Midbrain (tissue), 1 donor: ENCODE measurements around the gene GTF3C5.
"Not testable (repeated sequence)": the region's sequence is repeated elsewhere in the genome, so short reads cannot be mapped to it uniquely, and the experiment has no call there.

Experiments used
- DNase-seq: peaks from one replicate; lab custom pipeline; 2025; lab: John Stamatoyannopoulos, UW

Gene GTF3C5

DNA sequence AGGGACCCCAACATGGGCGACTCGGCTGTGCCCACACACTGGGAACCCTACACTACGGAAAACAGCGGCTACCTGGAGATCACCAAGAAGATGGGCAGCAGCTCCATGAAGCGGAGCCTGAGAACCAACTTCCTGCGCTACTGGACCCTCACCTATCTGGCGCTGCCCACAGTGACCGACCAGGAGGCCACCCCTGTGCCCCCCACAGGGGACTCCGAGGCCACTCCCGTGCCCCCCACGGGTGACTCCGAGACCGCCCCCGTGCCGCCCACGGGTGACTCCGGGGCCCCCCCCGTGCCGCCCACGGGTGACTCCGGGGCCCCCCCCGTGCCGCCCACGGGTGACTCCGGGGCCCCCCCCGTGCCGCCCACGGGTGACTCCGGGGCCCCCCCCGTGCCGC lies 40.2 kb downstream of the GTF3C5 start:
- not testable (repeated sequence) for DNase-seq

DNA sequence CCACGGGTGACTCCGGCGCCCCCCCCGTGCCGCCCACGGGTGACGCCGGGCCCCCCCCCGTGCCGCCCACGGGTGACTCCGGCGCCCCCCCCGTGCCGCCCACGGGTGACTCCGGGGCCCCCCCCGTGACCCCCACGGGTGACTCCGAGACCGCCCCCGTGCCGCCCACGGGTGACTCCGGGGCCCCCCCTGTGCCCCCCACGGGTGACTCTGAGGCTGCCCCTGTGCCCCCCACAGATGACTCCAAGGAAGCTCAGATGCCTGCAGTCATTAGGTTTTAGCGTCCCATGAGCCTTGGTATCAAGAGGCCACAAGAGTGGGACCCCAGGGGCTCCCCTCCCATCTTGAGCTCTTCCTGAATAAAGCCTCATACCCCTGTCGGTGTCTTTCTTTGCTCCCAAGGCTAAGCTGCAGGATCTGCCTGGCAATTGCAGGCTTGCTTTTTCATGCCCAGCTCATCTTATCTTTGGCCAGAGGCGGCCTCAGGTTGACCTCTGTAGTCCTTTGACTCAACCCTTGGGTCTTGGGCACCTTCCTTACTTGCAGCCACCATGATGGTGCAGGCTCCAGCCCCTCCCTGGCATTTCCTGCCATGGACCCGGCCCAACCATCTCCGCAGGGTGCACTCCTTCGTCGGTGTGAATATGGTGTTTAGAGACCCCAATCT lies 40.8 kb downstream of the GTF3C5 start:
- no peak for DNase-seq

DNA sequence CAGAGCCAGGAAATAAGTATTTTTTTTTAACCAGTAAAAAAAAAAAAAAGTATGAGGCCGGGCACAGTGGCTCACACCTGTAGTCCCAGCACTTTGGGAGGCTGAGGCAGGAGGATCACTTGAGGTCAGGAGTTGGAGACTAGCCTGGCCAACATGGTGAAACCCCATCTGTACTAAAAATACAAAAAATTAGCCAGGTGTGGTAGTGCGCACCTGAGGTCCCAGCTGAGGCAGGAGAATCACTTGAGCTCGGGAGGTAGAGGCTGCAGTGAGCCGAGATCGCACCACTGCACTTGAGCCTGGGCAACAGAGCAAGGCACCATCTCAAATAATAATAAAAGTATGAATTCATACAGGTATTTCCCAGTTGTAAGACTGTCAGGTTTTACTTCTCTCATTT lies 41.4 kb downstream of the GTF3C5 start:
- DNase-seq: not testable (repeated sequence)

DNA sequence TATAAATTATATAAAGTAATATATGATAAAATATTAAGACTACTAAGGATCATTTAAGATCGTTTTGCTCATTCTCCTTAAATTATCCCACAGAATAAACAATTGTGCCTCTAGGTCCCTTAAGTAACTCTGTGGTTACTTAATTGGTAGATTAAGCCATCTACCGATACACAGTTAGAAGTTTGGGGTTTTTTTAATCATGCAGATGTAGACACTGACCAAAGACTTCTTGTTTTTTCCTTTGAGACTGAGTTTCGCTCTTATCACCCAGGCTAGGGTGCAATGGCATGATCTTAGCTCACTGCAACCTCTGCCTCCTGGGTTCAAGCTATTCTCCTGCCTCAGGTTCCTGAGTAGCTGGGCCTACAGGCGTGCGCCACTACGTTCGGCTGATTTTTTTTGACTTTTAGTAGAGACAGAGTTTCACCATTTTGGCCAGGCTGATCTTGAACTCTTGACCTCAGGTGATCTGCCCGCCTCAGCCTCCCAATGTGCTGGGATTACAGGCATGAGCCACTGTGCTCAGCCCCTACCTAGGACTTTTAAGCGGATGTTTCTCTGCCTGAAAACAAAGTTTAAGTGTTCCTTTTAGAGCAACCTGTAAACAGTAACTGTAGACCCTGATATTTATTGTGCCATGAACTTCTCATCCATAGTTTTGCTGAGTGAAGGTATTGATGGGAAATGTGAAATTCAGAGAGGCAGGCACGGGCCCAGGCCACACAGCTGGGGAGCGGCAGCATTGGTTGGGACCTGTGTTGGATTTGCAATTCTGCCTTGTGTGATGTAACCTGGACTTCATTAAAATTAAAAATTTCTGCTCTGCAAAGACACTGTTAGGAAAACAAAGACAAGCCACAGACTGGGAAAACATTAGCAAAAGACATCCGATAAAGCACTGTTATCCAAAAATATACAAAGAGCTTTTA lies 42.6 kb downstream of the GTF3C5 start:
- DNase-seq: no peak

DNA sequence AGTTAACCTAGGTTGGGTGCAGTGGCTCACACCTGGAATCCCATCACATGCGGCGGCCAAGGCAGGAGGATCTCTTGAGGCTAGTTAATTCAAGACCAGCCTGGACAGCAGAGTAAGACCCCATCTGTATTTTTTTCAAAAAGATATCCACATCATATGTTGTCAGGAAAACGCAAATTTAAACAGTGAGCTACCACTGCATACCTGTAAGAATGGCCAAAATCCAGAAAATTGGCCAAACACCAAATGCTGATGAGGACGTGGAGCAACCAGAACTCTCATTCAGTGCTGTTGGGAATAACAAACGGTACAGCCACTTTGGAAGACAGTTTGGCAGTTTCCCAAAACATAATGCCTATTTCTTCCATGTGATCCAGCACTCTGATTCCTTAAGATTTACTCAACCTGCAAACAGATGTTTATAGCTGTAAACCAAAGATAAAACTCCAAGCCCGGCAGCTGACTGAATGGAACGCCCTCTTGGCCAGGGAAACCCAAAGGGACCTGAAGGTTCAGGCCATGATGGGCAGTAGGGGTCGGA lies 43.4 kb downstream of the GTF3C5 start:
- DNase-seq: no peak

DNA sequence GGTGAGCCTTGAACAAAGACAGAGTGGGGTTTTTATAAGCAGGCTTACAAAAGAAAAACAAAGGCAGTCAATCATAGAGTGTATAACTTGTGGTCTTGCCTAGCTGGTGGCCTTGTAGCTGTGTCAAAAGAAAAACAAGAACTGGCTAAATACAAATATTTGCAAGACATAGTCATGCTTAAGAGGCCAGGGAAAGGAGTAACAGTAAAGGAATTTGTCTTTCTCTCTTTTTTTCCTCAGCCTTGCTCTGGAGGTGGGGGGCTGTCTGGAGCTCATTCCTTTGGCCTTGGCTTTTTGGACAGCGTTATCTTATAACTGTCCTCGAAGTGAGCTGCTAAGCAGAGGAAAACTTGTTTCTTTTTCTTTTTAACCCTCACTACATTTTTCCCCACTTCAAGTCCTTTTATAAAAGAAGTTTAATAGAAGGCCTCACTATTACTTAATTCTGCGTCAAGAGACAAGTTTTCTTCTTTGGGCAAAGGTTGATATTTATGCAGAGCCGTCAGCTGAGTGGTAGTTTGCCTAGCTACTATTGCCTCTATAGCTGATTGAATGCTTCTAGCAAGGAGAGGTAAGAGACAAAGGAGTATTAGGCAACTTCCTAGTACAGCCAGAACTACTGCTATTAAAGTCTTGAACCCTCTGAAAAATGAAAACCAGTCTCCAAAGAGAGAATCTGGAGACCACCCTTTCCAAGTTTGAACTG lies 45.3 kb downstream of the GTF3C5 start:
- no peak for DNase-seq

DNA sequence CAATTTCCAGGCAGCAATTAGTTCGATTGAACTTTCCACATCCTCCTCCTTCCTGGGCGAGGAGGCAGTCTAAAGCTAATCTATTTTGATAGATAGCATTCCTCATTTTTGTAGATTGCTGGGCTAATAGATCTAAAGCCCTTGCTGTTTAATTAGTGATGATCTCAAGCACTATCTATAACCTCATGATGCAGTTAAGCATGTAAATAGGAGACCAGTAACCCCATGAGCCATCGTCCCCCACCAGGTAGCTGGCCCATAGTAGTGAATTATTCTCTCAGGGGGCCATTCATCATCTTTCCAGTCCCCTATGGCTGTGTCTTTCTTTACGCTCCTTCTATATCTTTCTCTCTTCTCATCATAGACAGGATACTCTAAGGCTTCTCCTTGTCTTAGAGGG lies 45.9 kb downstream of the GTF3C5 start:
- no peak for DNase-seq

DNA sequence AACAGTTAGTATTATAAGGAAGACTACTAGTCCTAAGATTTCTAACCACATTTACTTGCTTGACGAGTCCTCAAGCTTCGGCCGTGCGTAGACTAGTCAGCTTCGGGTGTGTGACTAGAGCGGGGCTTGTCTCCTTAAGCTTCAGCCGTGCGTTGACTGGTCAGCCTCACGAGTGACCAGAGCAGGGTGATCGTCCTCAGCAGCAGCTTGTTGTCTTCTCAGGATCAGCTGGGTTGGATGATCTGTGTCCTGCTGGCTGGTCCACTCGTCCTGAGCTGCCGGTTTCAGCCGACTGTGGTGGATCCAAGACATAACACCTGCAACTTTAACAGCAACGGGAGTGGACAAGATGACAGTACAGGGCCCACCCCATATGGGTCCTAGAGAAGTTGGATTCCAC lies 47.7 kb downstream of the GTF3C5 start:
- no peak for DNase-seq

DNA sequence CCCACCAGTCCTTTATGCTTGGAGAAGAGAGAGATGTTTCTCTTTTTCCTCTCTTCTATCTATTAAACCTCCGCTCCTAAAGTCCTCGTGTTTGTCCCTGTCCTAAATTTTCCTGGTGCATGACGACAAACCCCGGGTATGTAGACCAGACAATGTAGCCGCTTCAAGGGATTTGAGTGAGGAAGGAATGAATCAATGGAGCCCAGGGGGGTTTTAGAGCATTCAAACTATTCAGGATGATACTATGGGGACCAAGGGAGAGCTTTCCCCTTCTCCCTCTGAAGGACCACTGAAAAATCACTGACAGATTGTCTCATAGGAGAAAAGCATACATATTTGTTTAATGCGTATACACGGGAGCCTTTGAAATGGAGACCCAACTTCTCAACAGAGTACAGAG lies 49.4 kb downstream of the GTF3C5 start:
- no peak for DNase-seq

DNA sequence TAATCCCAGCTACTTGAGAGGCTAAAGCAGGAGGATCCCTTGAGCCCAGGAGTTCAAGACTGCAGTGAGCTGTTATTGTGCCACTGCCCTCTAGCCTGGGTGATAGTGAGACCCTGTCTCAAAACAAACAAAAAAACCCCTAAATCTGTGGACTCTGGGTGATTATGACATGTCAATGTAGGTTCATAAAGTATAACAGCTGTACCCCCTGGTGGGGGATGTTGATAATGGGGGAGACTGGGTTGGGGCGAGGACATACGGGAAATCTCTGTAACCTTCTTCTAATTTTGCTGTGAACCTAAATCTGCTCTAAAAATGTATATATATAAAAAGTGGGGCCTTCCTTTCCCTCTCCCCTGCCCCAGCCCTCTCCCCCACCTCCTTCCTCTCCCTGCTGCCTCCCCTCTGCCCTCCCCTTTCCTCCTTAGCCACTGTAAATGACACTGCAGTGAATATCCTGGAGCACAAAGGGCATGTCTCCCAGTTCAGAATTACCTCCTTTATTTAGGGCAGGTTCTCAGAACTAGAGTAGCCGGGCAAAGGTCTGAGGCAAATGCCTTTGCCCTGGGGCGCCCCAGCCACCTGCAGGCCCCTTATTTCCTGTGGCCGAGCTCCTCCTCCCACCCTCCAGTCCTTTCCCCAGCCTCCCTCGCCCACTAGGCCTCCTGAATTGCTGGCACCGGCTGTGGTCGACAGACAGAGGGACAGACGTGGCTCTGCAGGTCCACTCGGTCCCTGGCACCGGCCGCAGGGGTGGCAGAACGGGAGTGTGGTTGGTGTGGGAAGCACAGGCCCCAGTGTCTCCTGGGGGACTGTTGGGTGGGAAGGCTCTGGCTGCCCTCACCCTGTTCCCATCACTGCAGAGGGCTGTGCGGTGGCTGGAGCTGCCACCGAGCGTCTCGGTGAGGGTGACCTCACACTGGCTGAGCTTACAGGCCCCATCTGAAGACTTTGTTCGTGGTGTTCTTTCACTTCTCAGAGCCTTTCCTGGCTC lies 50.3 kb downstream of the GTF3C5 start:
- DNase-seq: not testable (repeated sequence)

DNA sequence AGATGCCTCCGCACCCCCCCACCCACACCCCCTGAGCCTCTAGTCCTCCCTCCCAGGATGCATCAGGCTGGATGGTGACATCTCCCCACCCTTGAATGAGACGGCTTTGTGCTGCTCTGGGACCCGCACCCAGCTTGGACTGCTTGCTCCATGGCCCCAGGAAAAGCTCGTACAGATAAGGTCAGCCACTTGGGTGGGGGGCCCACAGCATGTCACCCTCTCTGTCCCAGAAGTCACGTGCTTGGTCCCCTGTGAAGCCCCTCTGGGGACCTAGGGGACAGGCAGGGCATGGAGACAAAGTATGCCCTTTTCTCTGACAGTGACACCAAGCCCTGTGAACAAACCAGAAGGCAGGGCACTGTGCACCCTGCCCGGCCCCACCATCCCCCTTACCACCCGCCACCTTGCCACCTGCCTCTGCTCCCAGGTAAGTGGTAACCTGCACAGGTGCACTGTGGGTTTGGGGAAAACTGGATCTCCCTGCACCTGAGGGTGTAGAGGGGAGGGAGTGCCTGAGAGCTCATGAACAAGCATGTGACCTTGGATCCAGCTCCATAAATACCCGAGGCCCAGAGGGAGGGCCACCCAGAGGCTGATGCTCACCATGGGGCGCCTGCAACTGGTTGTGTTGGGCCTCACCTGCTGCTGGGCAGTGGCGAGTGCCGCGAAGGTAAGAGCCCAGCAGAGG lies 51.3 kb downstream of the GTF3C5 start:
- DNase-seq: not testable (repeated sequence)

DNA sequence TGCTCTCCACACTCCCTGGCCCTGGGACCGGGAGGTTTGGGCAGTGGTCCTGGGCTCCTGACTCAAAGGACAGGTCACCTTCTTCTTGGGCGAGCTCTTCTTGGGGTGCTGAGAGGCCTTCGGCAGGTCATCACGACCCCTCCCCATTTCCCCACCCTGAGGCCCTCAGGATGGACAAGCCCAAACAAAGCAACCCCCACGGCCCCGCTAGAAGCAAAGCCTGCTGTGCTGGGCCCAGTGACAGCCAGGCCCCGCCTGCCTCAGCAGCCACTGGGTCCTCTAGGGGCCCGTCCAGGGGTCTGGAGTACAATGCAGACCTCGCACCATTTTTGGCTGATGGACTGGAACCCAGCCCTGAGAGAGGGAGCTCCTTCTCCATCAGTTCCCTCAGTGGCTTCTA lies 52.9 kb downstream of the GTF3C5 start:
- DNase-seq: not testable (repeated sequence)

DNA sequence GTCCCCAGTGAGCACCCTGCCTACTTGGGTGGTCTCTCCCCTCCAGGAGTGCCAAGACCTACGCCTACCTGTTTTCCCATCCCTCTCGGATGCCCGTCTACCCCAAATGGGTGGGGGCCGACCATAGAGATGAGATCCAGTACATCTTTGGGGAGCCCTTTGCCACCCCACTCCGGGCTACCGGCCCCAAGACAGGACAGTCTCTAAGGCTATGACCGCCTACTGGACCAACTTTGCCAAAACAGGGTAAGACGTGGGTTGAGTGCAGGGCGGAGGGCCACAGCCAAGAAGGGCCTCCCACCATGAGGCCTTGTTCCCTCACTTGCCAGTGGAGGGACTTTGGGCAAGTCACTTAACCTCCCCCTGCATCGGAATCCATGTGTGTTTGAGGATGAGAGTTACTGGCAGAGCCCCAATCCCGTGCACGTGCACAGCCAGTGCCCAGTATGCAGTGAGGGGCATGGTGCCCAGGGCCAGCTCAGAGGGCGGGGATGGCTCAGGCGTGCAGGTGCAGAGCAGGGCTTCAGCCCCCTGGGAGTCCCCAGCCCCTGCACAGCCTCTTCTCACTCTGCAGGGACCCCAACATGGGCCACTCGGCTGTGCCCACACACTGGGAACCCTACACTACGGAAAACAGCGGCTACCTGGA lies 55.5 kb downstream of the GTF3C5 start:
- DNase-seq: not testable (repeated sequence)

DNA sequence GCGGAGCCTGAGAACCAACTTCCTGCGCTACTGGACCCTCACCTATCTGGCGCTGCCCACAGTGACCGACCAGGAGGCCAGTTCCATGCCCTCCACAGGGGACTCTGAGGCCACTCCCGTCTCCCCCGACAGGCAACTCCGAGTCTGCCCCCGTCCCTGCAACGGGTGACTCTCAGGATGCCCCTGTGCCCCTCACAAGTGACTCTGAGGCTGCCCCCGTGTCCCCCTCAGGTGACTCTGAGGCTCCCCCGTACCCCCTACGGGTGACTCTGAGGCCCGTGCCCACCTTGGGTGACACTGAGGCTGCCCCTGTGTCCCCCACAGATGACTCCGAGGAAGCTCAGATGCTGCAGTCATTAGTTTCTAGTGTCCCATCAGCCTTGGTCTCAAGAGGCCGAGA lies 56.1 kb downstream of the GTF3C5 start:
- DNase-seq: no peak

DNA sequence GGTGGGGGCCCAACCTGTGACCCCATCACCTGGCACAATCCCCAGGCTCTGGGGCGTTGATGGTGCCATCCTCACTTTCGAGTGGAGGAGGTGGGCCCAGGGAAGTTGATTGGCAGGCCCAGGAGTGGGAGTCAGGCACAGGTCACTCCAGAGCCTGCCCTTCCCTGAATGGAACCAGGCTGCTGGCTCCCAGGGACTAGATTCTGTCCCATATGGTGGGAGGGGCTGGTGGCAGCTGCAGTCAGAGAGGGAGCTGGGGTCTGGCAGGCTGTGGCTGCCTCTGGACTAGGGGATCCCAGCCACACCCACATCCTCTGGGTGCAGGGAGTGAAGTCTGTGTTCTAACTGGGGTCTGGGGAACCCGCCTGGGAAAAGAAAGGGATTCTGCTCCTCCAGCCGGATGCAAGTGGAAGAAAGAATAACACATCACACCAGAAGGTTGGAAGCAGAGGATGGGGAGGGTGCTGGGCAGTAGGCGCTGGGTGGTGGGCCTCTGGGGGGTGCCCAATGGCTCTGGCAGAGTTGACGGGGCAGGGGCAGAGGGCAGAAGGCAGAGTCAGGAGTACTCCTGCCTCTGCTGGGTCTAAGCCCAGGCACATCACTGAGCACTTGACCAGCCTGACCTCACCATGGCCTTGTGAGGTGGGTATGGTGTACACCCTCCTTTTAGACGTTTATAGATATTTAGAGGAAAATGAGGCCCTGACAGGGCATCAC lies 56.8 kb downstream of the GTF3C5 start:
- no peak for DNase-seq

DNA sequence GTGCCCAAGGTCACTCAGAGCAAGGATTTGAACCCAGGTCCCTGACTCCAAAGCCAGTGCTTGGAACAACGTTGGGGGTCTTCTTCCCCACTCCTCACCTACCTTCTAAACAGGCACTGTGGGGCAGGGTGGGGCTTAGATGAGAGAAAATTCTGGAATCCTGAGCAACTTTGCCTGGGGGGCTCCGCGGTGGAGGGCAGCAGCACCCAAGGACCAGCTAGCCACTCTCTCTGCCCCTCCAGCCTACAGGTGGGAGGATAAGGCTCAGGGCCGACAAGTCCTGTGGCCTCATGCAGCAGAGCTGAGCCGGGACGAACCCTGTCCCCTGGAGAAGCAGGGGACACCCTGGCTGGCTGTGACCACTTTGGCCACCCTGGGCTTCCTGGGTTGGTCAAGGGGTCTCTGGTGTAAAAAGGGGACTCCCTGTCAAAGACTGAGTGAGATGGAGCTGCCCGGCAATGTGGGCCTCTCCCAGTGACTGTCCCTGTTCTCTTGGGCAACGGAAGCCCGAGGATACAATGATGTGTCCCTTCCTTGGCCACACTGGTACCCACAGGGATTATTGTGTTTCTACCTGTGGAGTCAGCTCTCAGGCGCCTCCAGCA lies 57.5 kb downstream of the GTF3C5 start:
- no peak for DNase-seq

DNA sequence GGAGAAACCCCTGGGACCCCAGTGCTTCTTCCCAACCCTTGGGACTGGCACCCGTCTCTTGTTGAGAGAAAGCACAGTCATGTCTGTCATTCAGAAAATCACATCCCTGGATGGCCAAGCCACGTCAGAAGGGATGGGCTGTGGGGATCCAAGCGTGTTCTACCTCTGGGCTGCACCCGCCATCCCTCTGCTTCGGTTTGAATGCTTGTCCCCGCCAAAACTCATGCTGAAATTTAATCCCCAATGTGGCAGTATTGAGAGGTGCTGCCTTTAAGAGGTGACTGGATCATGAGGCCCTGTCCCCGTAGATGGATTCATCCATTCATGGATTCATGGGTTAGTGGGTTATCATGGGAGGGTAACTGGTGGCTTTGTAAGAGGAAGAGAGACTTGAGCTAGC lies 58.0 kb downstream of the GTF3C5 start:
- no peak for DNase-seq

DNA sequence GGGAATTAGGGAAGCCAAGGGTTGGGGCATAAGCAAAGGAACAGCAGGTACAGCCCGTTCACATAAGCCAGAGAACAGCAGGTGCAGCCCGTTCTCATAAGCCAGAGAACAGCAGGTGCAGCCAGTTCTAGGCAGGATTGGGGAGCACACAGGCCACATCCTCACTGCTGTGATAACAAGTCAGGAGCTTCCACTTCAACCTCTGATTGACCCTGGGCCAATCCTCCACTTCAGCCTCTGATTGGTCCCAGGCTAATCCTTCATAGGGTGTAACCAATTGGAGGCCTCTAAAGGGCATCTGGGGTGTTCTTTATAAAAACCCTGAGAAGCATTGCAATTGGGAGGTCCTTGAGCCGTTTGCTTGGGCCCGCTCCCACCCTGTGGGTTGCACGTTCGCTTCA lies 58.5 kb downstream of the GTF3C5 start:
- no peak for DNase-seq

DNA sequence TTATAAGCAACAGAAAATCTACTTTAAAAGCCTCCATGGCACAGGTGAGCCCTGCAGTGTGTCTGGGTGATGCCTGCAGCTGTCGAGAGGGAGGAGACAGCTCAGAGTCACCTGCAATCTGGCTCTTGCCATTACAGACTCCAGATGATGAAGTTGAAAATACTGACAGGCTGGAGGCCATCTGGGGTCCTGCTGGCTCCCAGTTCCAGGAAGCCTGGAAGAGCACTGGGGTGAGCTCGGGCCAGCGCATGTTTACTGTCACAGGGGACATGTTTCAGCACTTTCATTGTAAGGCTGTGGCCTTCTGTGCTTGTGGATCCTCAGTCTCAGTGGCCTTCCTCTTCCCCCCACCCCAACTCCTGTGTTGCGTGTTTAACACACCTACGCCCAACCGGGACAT lies 59.4 kb downstream of the GTF3C5 start:
- DNase-seq: no peak
